Measurements from ENCODE around the gene CACNA1D.

CACNA1D gene

DNA sequence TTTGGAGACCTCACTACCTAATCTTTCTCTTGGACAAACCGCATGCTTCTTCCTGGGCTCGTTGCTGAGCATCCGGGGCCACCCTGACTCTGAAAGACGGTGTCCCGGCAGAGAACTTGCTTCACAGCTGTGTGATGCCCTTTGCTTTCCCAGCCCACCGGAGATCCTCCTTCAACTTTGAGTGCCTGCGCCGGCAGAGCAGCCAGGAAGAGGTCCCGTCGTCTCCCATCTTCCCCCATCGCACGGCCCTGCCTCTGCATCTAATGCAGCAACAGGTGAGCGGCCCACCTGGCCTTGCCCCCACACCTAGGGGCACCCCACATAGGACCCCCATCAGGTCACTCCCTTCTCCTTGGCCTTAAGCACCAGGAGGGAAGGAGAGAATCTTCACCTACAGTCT lies 314.1 kb downstream of the CACNA1D start:
- Histone ChIP-seq H3K9ac (ENCODE audit: low read length) (no peak overlapping the region), H2BK15ac (ENCODE audit: low read depth, poor library complexity, severe bottlenecking) (no peak overlapping the region), H2BK12ac (ENCODE audit: low read length in 2 of 2) (no peak overlapping the region), H2BK120ac (ENCODE audit: low read depth, low read length) (no peak overlapping the region), H4K91ac (ENCODE audit: low read length) (no peak overlapping the region), H2BK5ac (ENCODE audit: low read depth, low read length, poor library complexity, severe bottlenecking) (no peak overlapping the region), H3K23ac (ENCODE audit: low read length in 2 of 2) (no peak overlapping the region), H3K36me3 (ENCODE audit: control insufficient read depth in 1 of 2, insufficient read depth in 2 of 2, low read depth in 1 of 2, low read length in 2 of 2) (no peaks in the 10 kb centered on the region), H3K79me1 (replicated peaks; ENCODE audit: low read length, poor library complexity, severe bottlenecking) (no peaks in the 10 kb centered on the region), H3K14ac (ENCODE audit: low read length in 2 of 2) (no peak overlapping the region), H3K4me2 (ENCODE audit: low read length, poor library complexity, severe bottlenecking) (no peak overlapping the region), H4K8ac (ENCODE audit: low read length) (no peak overlapping the region), H2AFZ (ENCODE audit: low read depth, low read length) (no peak overlapping the region), H3K4me3 (ENCODE audit: insufficient read depth in 1 of 2, low read depth in 1 of 2, low read length in 2 of 2) (no peak overlapping the region), H3K27me3 (ENCODE audit: control insufficient read depth in 1 of 2, insufficient read depth in 1 of 2, low read length in 2 of 2) (no peaks in the 10 kb centered on the region), H3K9me3 (ENCODE audit: control insufficient read depth, low read length) (no peaks in the 10 kb centered on the region), H3K27ac (ENCODE audit: low read length, poor library complexity, severe bottlenecking) (no peak overlapping the region), H3K18ac (ENCODE audit: low read depth in 1 of 2, low read length in 2 of 2) (no peak overlapping the region), H3K4ac (ENCODE audit: low read depth in 1 of 2, low read length in 2 of 2) (no peak overlapping the region), H2AK5ac (ENCODE audit: low read length, severe bottlenecking) (no peak overlapping the region), H3K4me1 (ENCODE audit: control insufficient read depth, insufficient read depth, low read depth, low read length) (peaks cover 32% of the 10 kb centered on the region)
- WGBS = 96% methylated on average over 13 of the region's 13 CpGs
- no peak for DNase-seq

- H3K4me1 ChIP-seq (ENCODE audit: control insufficient read depth, insufficient read depth, low read depth, low read length) = peaks cover 29% of the 10 kb centered on the region
- no peak overlapping the region for H4K8ac ChIP-seq (ENCODE audit: low read length)
- H3K9me3 ChIP-seq (ENCODE audit: control insufficient read depth, low read length) = no peaks in the 10 kb centered on the region
- no peak overlapping the region for H2BK15ac ChIP-seq (ENCODE audit: low read depth, poor library complexity, severe bottlenecking)
- H3K36me3 ChIP-seq (ENCODE audit: control insufficient read depth in 1 of 2, insufficient read depth in 2 of 2, low read depth in 1 of 2, low read length in 2 of 2) = no peaks in the 10 kb centered on the region
- H3K9ac ChIP-seq (ENCODE audit: low read length) = no peak overlapping the region
- no peak overlapping the region for H2BK5ac ChIP-seq (ENCODE audit: low read depth, low read length, poor library complexity, severe bottlenecking)
- H3K4me2 ChIP-seq (ENCODE audit: low read length, poor library complexity, severe bottlenecking) = no peak overlapping the region
- no peak for DNase-seq
- H2AFZ ChIP-seq (ENCODE audit: low read depth, low read length) = no peak overlapping the region
- no peak overlapping the region for H3K14ac ChIP-seq (ENCODE audit: low read length in 2 of 2)
- no peak overlapping the region for H2BK12ac ChIP-seq (ENCODE audit: low read length in 2 of 2)
- no peaks in the 10 kb centered on the region for H3K79me1 ChIP-seq (replicated peaks; ENCODE audit: low read length, poor library complexity, severe bottlenecking)
- no peak overlapping the region for H2BK120ac ChIP-seq (ENCODE audit: low read depth, low read length)
- H3K27me3 ChIP-seq (ENCODE audit: control insufficient read depth in 1 of 2, insufficient read depth in 1 of 2, low read length in 2 of 2) = no peaks in the 10 kb centered on the region
- no peak overlapping the region for H2AK5ac ChIP-seq (ENCODE audit: low read length, severe bottlenecking)
- no peak overlapping the region for H3K18ac ChIP-seq (ENCODE audit: low read depth in 1 of 2, low read length in 2 of 2)
- H3K4me3 ChIP-seq (ENCODE audit: insufficient read depth in 1 of 2, low read depth in 1 of 2, low read length in 2 of 2) = no peak overlapping the region
- whole genome bisulfite sequencing = 92% methylated on average over 12 of the region's 12 CpGs
- no peak overlapping the region for H4K91ac ChIP-seq (ENCODE audit: low read length)
- no peak overlapping the region for H3K27ac ChIP-seq (ENCODE audit: low read length, poor library complexity, severe bottlenecking)
- no peak overlapping the region for H3K4ac ChIP-seq (ENCODE audit: low read depth in 1 of 2, low read length in 2 of 2)
- H3K23ac ChIP-seq (ENCODE audit: low read length in 2 of 2) = no peak overlapping the region
These were observed 314.9 kb downstream of the CACNA1D start for GRCh38 chr3:53809267-53809666.

DNA sequence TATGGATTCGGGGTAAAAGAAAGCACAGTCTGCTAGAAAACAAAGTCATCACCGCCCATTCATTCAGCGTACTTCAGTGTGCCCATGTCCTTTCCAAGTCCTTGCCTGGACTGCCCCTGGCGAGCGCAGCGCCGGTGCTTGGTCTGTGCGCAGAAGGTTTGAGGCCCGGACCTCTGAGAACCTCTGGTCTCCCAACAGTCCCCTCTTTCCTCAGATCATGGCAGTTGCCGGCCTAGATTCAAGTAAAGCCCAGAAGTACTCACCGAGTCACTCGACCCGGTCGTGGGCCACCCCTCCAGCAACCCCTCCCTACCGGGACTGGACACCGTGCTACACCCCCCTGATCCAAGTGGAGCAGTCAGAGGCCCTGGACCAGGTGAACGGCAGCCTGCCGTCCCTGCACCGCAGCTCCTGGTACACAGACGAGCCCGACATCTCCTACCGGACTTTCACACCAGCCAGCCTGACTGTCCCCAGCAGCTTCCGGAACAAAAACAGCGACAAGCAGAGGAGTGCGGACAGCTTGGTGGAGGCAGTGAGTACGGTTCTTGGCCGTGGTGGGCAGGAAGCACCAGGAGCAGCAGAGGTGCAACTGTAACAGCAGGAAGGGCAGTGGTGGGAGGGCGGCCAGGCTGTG lies 315.5 kb downstream of the CACNA1D start:
- no peak overlapping the region for H2BK12ac ChIP-seq (ENCODE audit: low read length in 2 of 2)
- H2AFZ ChIP-seq (ENCODE audit: low read depth, low read length) = no peak overlapping the region
- H3K14ac ChIP-seq (ENCODE audit: low read length in 2 of 2) = no peak overlapping the region
- no peak overlapping the region for H3K27ac ChIP-seq (ENCODE audit: low read length, poor library complexity, severe bottlenecking)
- H4K91ac ChIP-seq (ENCODE audit: low read length) = peak overlapping the region; percentile 18
- no peak overlapping the region for H3K4me3 ChIP-seq (ENCODE audit: insufficient read depth in 1 of 2, low read depth in 1 of 2, low read length in 2 of 2)
- no peaks in the 10 kb centered on the region for H3K27me3 ChIP-seq (ENCODE audit: control insufficient read depth in 1 of 2, insufficient read depth in 1 of 2, low read length in 2 of 2)
- no peak overlapping the region for H3K4ac ChIP-seq (ENCODE audit: low read depth in 1 of 2, low read length in 2 of 2)
- H2BK15ac ChIP-seq (ENCODE audit: low read depth, poor library complexity, severe bottlenecking) = no peak overlapping the region
- H3K79me1 ChIP-seq (replicated peaks; ENCODE audit: low read length, poor library complexity, severe bottlenecking) = no peaks in the 10 kb centered on the region
- no peak overlapping the region for H2BK5ac ChIP-seq (ENCODE audit: low read depth, low read length, poor library complexity, severe bottlenecking)
- H2BK120ac ChIP-seq (ENCODE audit: low read depth, low read length) = no peak overlapping the region
- no peak overlapping the region for H3K9ac ChIP-seq (ENCODE audit: low read length)
- H3K36me3 ChIP-seq (ENCODE audit: control insufficient read depth in 1 of 2, insufficient read depth in 2 of 2, low read depth in 1 of 2, low read length in 2 of 2) = no peaks in the 10 kb centered on the region
- no peak overlapping the region for H3K4me2 ChIP-seq (ENCODE audit: low read length, poor library complexity, severe bottlenecking)
- no peak for DNase-seq
- WGBS = 96% methylated on average over 28 of the region's 28 CpGs
- no peak overlapping the region for H3K18ac ChIP-seq (ENCODE audit: low read depth in 1 of 2, low read length in 2 of 2)
- H3K23ac ChIP-seq (ENCODE audit: low read length in 2 of 2) = no peak overlapping the region
- H3K4me1 ChIP-seq (ENCODE audit: control insufficient read depth, insufficient read depth, low read depth, low read length) = peaks cover 23% of the 10 kb centered on the region
- no peaks in the 10 kb centered on the region for H3K9me3 ChIP-seq (ENCODE audit: control insufficient read depth, low read length)
- no peak overlapping the region for H4K8ac ChIP-seq (ENCODE audit: low read length)
- H2AK5ac ChIP-seq (ENCODE audit: low read length, severe bottlenecking) = no peak overlapping the region

DNA sequence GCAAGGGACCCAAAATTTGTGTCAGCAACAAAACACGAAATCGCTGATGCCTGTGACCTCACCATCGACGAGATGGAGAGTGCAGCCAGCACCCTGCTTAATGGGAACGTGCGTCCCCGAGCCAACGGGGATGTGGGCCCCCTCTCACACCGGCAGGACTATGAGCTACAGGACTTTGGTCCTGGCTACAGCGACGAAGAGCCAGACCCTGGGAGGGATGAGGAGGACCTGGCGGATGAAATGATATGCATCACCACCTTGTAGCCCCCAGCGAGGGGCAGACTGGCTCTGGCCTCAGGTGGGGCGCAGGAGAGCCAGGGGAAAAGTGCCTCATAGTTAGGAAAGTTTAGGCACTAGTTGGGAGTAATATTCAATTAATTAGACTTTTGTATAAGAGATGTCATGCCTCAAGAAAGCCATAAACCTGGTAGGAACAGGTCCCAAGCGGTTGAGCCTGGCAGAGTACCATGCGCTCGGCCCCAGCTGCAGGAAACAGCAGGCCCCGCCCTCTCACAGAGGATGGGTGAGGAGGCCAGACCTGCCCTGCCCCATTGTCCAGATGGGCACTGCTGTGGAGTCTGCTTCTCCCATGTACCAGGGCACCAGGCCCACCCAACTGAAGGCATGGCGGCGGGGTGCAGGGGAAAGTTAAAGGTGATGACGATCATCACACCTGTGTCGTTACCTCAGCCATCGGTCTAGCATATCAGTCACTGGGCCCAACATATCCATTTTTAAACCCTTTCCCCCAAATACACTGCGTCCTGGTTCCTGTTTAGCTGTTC lies 316.9 kb downstream of the CACNA1D start:
- H3K4me2 ChIP-seq (ENCODE audit: low read length, poor library complexity, severe bottlenecking) = no peak overlapping the region
- no peaks in the 10 kb centered on the region for H3K36me3 ChIP-seq (ENCODE audit: control insufficient read depth in 1 of 2, insufficient read depth in 2 of 2, low read depth in 1 of 2, low read length in 2 of 2)
- no peak overlapping the region for H2AK5ac ChIP-seq (ENCODE audit: low read length, severe bottlenecking)
- no peak overlapping the region for H4K8ac ChIP-seq (ENCODE audit: low read length)
- H3K4me1 ChIP-seq (ENCODE audit: control insufficient read depth, insufficient read depth, low read depth, low read length) = peaks cover 11% of the 10 kb centered on the region
- H3K4ac ChIP-seq (ENCODE audit: low read depth in 1 of 2, low read length in 2 of 2) = no peak overlapping the region
- no peak overlapping the region for H2BK15ac ChIP-seq (ENCODE audit: low read depth, poor library complexity, severe bottlenecking)
- H3K9me3 ChIP-seq (ENCODE audit: control insufficient read depth, low read length) = no peaks in the 10 kb centered on the region
- no peak overlapping the region for H2BK120ac ChIP-seq (ENCODE audit: low read depth, low read length)
- DNase-seq = no peak
- H3K27ac ChIP-seq (ENCODE audit: low read length, poor library complexity, severe bottlenecking) = no peak overlapping the region
- H3K23ac ChIP-seq (ENCODE audit: low read length in 2 of 2) = no peak overlapping the region
- no peak overlapping the region for H3K18ac ChIP-seq (ENCODE audit: low read depth in 1 of 2, low read length in 2 of 2)
- WGBS = 91% methylated on average over 24 of the region's 24 CpGs
- no peak overlapping the region for H2BK12ac ChIP-seq (ENCODE audit: low read length in 2 of 2)
- H3K27me3 ChIP-seq (ENCODE audit: control insufficient read depth in 1 of 2, insufficient read depth in 1 of 2, low read length in 2 of 2) = no peaks in the 10 kb centered on the region
- no peak overlapping the region for H3K14ac ChIP-seq (ENCODE audit: low read length in 2 of 2)
- H2AFZ ChIP-seq (ENCODE audit: low read depth, low read length) = no peak overlapping the region
- H3K4me3 ChIP-seq (ENCODE audit: insufficient read depth in 1 of 2, low read depth in 1 of 2, low read length in 2 of 2) = no peak overlapping the region
- H2BK5ac ChIP-seq (ENCODE audit: low read depth, low read length, poor library complexity, severe bottlenecking) = no peak overlapping the region
- H3K79me1 ChIP-seq (replicated peaks; ENCODE audit: low read length, poor library complexity, severe bottlenecking) = no peaks in the 10 kb centered on the region
- no peak overlapping the region for H3K9ac ChIP-seq (ENCODE audit: low read length)
- no peak overlapping the region for H4K91ac ChIP-seq (ENCODE audit: low read length)

All from mesenchymal stem cell (in vitro differentiated cells and primary cell).